HuH-7.5 (cell line): ENCODE measurements around the gene PDLIM5.
"Not testable (repeated sequence)": the region's sequence is repeated elsewhere in the genome, so short reads cannot be mapped to it uniquely, and the experiment has no call there.

Experiments
- DNase-seq: peaks from one replicate; pipeline ENCODE4 v3.0.0; 2011; ENCODE audit warnings: low spot score

The PDLIM5 gene

GRCh38 chr4:94653095-94653649 is 201.4 kb downstream of the PDLIM5 start:
- DNase-seq = no peak

- DNase-seq = no peak
Observed at GRCh38 chr4:94653984-94654609, 202.4 kb downstream of the PDLIM5 start.

GRCh38 chr4:94654714-94655113 is 203.0 kb downstream of the PDLIM5 start:
- DNase-seq = no peak

- DNase-seq = no peak
Observed at GRCh38 chr4:94660614-94661013, 208.9 kb downstream of the PDLIM5 start.

- DNase-seq = not testable (repeated sequence)
Observed at GRCh38 chr4:94665021-94665420, 213.3 kb downstream of the PDLIM5 start.

GRCh38 chr4:94665500-94666404 is 214.0 kb downstream of the PDLIM5 start:
- no peak for DNase-seq

- no peak for DNase-seq
Observed at GRCh38 chr4:94668724-94669123, 217.0 kb downstream of the PDLIM5 start.

- DNase-seq = no peak
Observed at GRCh38 chr4:94669672-94670664, 218.2 kb downstream of the PDLIM5 start.

- no peak for DNase-seq
Observed at GRCh38 chr4:94671113-94671512, 219.4 kb downstream of the PDLIM5 start.

- no peak for DNase-seq
Observed at GRCh38 chr4:94673961-94674360, 222.2 kb downstream of the PDLIM5 start.

- no peak for DNase-seq
Observed at GRCh38 chr4:94676970-94677369, 225.2 kb downstream of the PDLIM5 start.

- no peak for DNase-seq
Observed at GRCh38 chr4:94678896-94679295, 227.2 kb downstream of the PDLIM5 start.

- no peak for DNase-seq
Observed at GRCh38 chr4:94680176-94680862, 228.6 kb downstream of the PDLIM5 start.

GRCh38 chr4:94686086-94686485 is 234.3 kb downstream of the PDLIM5 start:
- DNase-seq = no peak

GRCh38 chr4:94689155-94689860 is 237.6 kb downstream of the PDLIM5 start:
- DNase-seq = no peak

GRCh38 chr4:94690851-94691254 is 239.1 kb downstream of the PDLIM5 start:
- no peak for DNase-seq

- DNase-seq = no peak
Observed at GRCh38 chr4:94691552-94691951, 239.8 kb downstream of the PDLIM5 start.

GRCh38 chr4:94695384-94695783 is 243.6 kb downstream of the PDLIM5 start:
- no peak for DNase-seq

- no peak for DNase-seq
Observed at GRCh38 chr4:94698187-94698586, 246.4 kb downstream of the PDLIM5 start.

GRCh38 chr4:94700298-94700697 is 248.6 kb downstream of the PDLIM5 start:
- DNase-seq = no peak
